Esophagus (tissue), 2 donors: ENCODE results near the gene IFI44. TPM values are rescaled to one million over a fixed set of nuclear protein-coding genes. Genes with fewer than 3 reads are reported as not detected.

ENCODE experiments used
- H3K27ac ChIP-seq, 2 donors: one replicate each; pipeline ENCODE4 v1.5.1; 2013; ENCODE audit warnings: low read depth in 2 of 2, mild to moderate bottlenecking in 2 of 2, inconsistent platforms in 1 of 2, low read length in 1 of 2, moderate library complexity in 1 of 2
- H3K27me3 ChIP-seq, 2 donors: one replicate each; pipeline ENCODE4 v1.6.1; 2013; ENCODE audit warnings: low read length in 2 of 2, control low read depth in 1 of 2, mild to moderate bottlenecking in 1 of 2; ENCODE audit not compliant: insufficient read depth in 2 of 2, control insufficient read depth in 1 of 2
- H3K36me3 ChIP-seq, 2 donors: one replicate each; pipeline ENCODE4 v1.6.1; 2013; ENCODE audit warnings: low read length in 1 of 2; ENCODE audit not compliant: control insufficient read depth in 2 of 2, insufficient read depth in 2 of 2
- H3K4me1 ChIP-seq, 2 donors: one replicate each; pipeline ENCODE4 v1.6.1; 2013; ENCODE audit warnings: low read length in 1 of 2; ENCODE audit not compliant: control insufficient read depth in 2 of 2, insufficient read depth in 2 of 2
- H3K4me3 ChIP-seq, 2 donors: one replicate each; pipeline ENCODE4 v1.5.1; 2013; ENCODE audit warnings: low read length in 2 of 2, mild to moderate bottlenecking in 2 of 2, low read depth in 1 of 2, moderate library complexity in 1 of 2
- H3K9me3 ChIP-seq, 2 donors: one replicate each; pipeline ENCODE4 v1.6.1; 2013; ENCODE audit warnings: mild to moderate bottlenecking in 2 of 2, low read depth in 1 of 2, low read length in 1 of 2, moderate library complexity in 1 of 2; ENCODE audit not compliant: control insufficient read depth in 2 of 2, insufficient read depth in 1 of 2
- WGBS, 2 donors: extraction: QIAGEN DNeasy Blood & Tissue Kit; methylation state at CpG; one replicate each; pipeline ENCODE4 v1.1.7; 2013; 5-methylcytosine and 5-hydroxymethylcytosine counted together
- polyA plus RNA-seq, 2 donors: library from polyadenylated mRNA; stranded (reverse); fragments of 200-250 nt; gene quantifications; one replicate each; pipeline ENCODE4 v1.2.3, GENCODE V29; 2013
- donor health status: healthy with polysubstance abuse.
- donor health status: Bipolar disorder and iron deficiency.

The IFI44 gene
- polyA plus RNA-seq, 2 donors: 6.8 to 20.0 TPM

DNA sequence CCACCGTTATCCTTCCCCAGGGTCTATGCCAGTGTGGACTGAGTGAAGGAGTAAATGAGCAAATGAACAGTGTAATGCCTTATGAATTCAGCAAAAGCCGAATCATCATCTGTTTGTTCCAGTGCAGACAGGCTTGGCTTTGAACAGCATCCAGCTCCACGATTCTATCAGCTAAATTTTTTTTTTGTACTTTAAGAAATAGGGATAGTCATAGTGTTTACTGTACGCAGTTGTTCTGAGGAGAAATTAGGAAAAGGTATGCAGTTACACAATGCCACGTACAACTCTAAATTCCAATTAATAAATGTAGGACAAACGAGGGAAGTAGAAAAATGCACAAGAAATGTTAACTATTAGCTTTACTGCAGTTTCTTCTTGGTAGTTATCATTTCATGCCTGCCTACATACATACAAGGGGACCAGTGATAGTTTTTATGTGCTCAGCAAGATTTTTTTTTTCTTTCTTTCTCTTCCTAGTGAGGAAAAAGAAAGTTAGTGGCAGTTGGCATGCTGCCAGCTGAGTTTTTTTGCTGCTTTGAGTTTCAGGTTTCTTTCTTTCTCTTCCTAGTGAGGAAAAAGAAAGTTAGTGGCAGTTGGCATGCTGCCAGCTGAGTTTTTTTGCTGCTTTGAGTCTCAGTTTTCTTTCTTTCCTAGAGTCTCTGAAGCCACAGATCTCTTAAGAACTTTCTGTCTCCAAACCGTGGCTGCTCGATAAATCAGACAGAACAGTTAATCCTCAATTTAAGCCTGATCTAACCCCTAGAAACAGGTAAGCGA lies 29.6 kb upstream of the IFI44 start, which contains the start of gene IFI44L:
Gene IFI44L (plus strand): TSS at position 646 of the 777 bp plus-strand sequence. CDS start 7,468 bp downstream, outside the sequence.
- no peaks in the 10 kb centered on the region for H3K9me3 ChIP-seq
- WGBS, 2 donors: 8 to 11% methylated on average over 9 of the region's 9 CpGs
- H3K27me3 ChIP-seq: no peaks in the 10 kb centered on the region
- peaks cover 0 to 2% of the 10 kb centered on the region in 2 donors for H3K4me1 ChIP-seq
- peak within 1 kb of the TSS in 1 of 2 donors; percentile 39 for H3K4me3 ChIP-seq
- H3K36me3 ChIP-seq: no peaks in the 10 kb centered on the region
- peak within 1 kb of the TSS; percentile 30 to 75 for H3K27ac ChIP-seq

DNA sequence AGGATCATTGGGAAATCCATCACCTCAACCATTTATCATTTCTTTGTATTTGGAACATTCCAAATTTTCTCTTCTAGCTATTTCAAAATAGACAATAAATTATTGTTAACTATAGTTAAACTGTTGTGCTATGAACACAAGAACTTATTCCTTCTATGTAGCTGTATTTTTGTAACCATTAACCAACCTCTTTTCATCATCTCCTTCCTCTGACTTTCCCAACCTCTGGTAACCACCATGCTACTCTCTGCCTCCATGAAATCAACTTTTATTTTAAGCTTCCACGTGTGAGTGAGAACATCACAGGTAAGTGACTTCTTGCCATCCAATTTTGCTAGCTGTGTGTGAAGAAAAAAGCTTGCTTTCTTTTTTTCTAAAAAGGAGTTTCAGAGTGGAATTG lies 29.0 kb upstream of the IFI44 start:
- no peaks in the 10 kb centered on the region for H3K9me3 ChIP-seq
- no peaks in the 10 kb centered on the region for H3K36me3 ChIP-seq
- no peaks in the 10 kb centered on the region for H3K27me3 ChIP-seq
- 11 to 14% methylated on average over 1 of the region's 1 CpG for WGBS, 2 donors
- no peak overlapping the region for H3K4me3 ChIP-seq
- H3K27ac ChIP-seq: no peak overlapping the region
- H3K4me1 ChIP-seq: peaks cover 0 to 2% of the 10 kb centered on the region in 2 donors

DNA sequence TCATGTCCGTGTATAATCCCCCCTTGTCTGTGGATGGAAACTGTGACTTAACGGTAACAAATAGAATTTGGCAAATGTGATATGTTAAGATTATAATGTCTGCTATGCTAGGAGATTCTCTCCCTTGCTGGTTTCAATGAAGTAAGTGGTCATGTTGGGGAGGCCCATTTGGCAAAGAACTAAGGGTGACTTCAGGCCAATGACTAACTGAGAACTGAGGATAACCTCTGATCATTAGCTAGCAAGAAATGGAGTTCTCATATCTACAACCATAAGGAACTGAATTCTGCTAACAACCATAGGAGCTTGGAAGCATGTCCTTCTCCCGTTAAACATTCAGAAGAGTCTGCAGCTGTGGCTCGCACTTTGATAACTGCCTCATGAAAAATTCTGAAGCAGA lies 27.1 kb upstream of the IFI44 start:
- no peaks in the 10 kb centered on the region for H3K27me3 ChIP-seq
- peaks cover 0 to 2% of the 10 kb centered on the region in 2 donors for H3K4me1 ChIP-seq
- no peaks in the 10 kb centered on the region for H3K9me3 ChIP-seq
- no peak overlapping the region for H3K27ac ChIP-seq
- H3K4me3 ChIP-seq: no peak overlapping the region
- H3K36me3 ChIP-seq: no peaks in the 10 kb centered on the region
- 82 to 86% methylated on average over 4 of the region's 4 CpGs for WGBS, 2 donors

GRCh38 chr1:78624035-78624434 lies 25.6 kb upstream of the IFI44 start:
- H3K27me3 ChIP-seq: no peaks in the 10 kb centered on the region
- no peaks in the 10 kb centered on the region for H3K4me1 ChIP-seq
- H3K27ac ChIP-seq: no peak overlapping the region
- no peak overlapping the region for H3K4me3 ChIP-seq
- WGBS, 2 donors: 89 to 93% methylated on average over 7 of the region's 7 CpGs
- no peaks in the 10 kb centered on the region for H3K9me3 ChIP-seq
- H3K36me3 ChIP-seq: no peaks in the 10 kb centered on the region

GRCh38 chr1:78627321-78627720 lies 22.3 kb upstream of the IFI44 start:
- H3K4me3 ChIP-seq: no peak overlapping the region
- 79 to 85% methylated on average over 1 of the region's 1 CpG for WGBS, 2 donors
- no peaks in the 10 kb centered on the region for H3K36me3 ChIP-seq

GRCh38 chr1:78630600-78630999 lies 19.0 kb upstream of the IFI44 start:
- H3K4me3 ChIP-seq: no peak overlapping the region
- H3K27me3 ChIP-seq: no peaks in the 10 kb centered on the region
- H3K27ac ChIP-seq: no peak overlapping the region
- H3K4me1 ChIP-seq: no peaks in the 10 kb centered on the region
- H3K9me3 ChIP-seq: no peaks in the 10 kb centered on the region
- no peaks in the 10 kb centered on the region for H3K36me3 ChIP-seq
- WGBS, 2 donors: 72 to 94% methylated on average over 2 of the region's 2 CpGs

More at GRCh38 chr1:78627321-78627720, 22.3 kb upstream of the IFI44 start:
- H3K4me1 ChIP-seq: no peaks in the 10 kb centered on the region
- no peaks in the 10 kb centered on the region for H3K27me3 ChIP-seq
- H3K9me3 ChIP-seq: no peaks in the 10 kb centered on the region
- H3K27ac ChIP-seq: no peak overlapping the region

- Histone ChIP-seq H3K27me3 (no peaks in the 10 kb centered on the region), H3K4me1 (no peaks in the 10 kb centered on the region), H3K4me3 (no peak overlapping the region), H3K27ac (no peak overlapping the region), H3K36me3 (no peaks in the 10 kb centered on the region), H3K9me3 (no peaks in the 10 kb centered on the region)
- 95 to 96% methylated on average over 4 of the region's 4 CpGs for WGBS, 2 donors
Observed at GRCh38 chr1:78633209-78633608, 16.4 kb upstream of the IFI44 start.

GRCh38 chr1:78640462-78640861 lies 9.2 kb upstream of the IFI44 start:
- Histone ChIP-seq H3K9me3 (no peaks in the 10 kb centered on the region), H3K4me1 (no peaks in the 10 kb centered on the region), H3K4me3 (no peak overlapping the region), H3K27ac (no peak overlapping the region), H3K27me3 (no peaks in the 10 kb centered on the region), H3K36me3 (no peaks in the 10 kb centered on the region)
- WGBS, 2 donors: 82 to 93% methylated on average over 1 of the region's 1 CpG

DNA sequence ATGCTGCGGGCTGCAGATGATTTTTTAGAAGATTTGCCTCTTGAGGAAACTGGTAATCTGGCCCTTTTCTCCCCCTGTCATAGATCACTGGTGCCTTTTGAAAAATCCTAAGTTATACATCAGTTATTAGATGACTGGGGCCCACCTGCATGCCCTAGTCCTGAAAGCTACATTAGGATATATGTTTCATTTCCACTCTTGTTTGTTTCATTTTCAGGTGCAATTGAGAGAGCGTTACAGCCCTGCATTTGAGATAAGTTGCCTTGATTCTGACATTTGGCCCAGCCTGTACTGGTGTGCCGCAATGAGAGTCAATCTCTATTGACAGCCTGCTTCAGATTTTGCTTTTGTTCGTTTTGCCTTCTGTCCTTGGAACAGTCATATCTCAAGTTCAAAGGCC lies 8.1 kb upstream of the IFI44 start:
- Histone ChIP-seq H3K9me3 (no peaks in the 10 kb centered on the region), H3K27me3 (no peaks in the 10 kb centered on the region), H3K36me3 (no peaks in the 10 kb centered on the region), H3K27ac (no peak overlapping the region), H3K4me3 (no peak overlapping the region), H3K4me1 (no peaks in the 10 kb centered on the region)
- 83 to 97% methylated on average over 4 of the region's 4 CpGs for WGBS, 2 donors

- H3K27ac ChIP-seq: no peak overlapping the region
- H3K4me1 ChIP-seq: no peaks in the 10 kb centered on the region
- no peak overlapping the region for H3K4me3 ChIP-seq
- WGBS, 2 donors: 65 to 69% methylated on average over 1 of the region's 1 CpG
- H3K9me3 ChIP-seq: peaks cover 0 to 2% of the 10 kb centered on the region in 2 donors
- H3K36me3 ChIP-seq: no peaks in the 10 kb centered on the region
- no peaks in the 10 kb centered on the region for H3K27me3 ChIP-seq
Observed at GRCh38 chr1:78645723-78646122, 3.9 kb upstream of the IFI44 start.
